HepG2 (cell line): ENCODE data around the gene CTDSP2.

Experiments
- CTCF ChIP-seq: sonication (generic); formaldehyde crosslinking; IDR thresholded peaks from 2 replicates; pipeline ENCODE4 v1.5.0; 2020; ENCODE audit warnings: mild to moderate bottlenecking, missing genetic modification reagents, moderate library complexity
- IRF9 ChIP-seq: sonication (generic); formaldehyde crosslinking; IDR thresholded peaks from 2 replicates; pipeline ENCODE4 v1.8.0; 2022; ENCODE audit warnings: missing genetic modification reagents, mild to moderate bottlenecking, borderline replicate concordance
- RNF219 ChIP-seq: sonication (generic); formaldehyde crosslinking; IDR thresholded peaks from 2 replicates; pipeline ENCODE4 v1.5.0; 2020; ENCODE audit warnings: mild to moderate bottlenecking, missing genetic modification reagents
- SMC3 ChIP-seq: IDR thresholded peaks from 2 replicates; pipeline ENCODE4 v1.6.1; 2011; ENCODE audit warnings: low read length, improper control_type of control experiment
- SP2 ChIP-seq: sonication (generic); formaldehyde crosslinking; IDR thresholded peaks from 2 replicates; pipeline ENCODE4 v1.5.1; 2020; ENCODE audit warnings: mild to moderate bottlenecking, missing genetic modification reagents
- YEATS4 ChIP-seq: sonication (generic); formaldehyde crosslinking; IDR thresholded peaks from 2 replicates; pipeline ENCODE4 v1.4.0; 2020; ENCODE audit warnings: missing genetic modification reagents, borderline replicate concordance
- ZBTB26 ChIP-seq: IDR thresholded peaks from 2 replicates; pipeline ENCODE4 v1.6.1; 2016; ENCODE audit warnings: missing compliant biosample characterization, missing genetic modification reagents, borderline replicate concordance
- ZNF24 ChIP-seq: fragments of 450-650 bp; IDR thresholded peaks from 2 replicates; pipeline ENCODE4 v1.6.1; 2017; ENCODE audit warnings: antibody characterized with exemption, mild to moderate bottlenecking
- ZNF253 ChIP-seq: sonication (generic); formaldehyde crosslinking; IDR thresholded peaks from 2 replicates; pipeline ENCODE4 v1.8.0; 2022; ENCODE audit warnings: mild to moderate bottlenecking, missing genetic modification reagents, borderline replicate concordance
- ZNF598 ChIP-seq: sonication (generic); formaldehyde crosslinking; IDR thresholded peaks from 2 replicates; pipeline ENCODE4 v1.5.1; 2020; ENCODE audit warnings: mild to moderate bottlenecking, missing genetic modification reagents, borderline replicate concordance
- TF ChIP-seq, protein P1 (sequence below): sonication (generic); formaldehyde crosslinking; IDR thresholded peaks from 2 replicates; pipeline ENCODE4 v1.4.0; 2020; ENCODE audit warnings: mild to moderate bottlenecking, missing genetic modification reagents

DNA sequence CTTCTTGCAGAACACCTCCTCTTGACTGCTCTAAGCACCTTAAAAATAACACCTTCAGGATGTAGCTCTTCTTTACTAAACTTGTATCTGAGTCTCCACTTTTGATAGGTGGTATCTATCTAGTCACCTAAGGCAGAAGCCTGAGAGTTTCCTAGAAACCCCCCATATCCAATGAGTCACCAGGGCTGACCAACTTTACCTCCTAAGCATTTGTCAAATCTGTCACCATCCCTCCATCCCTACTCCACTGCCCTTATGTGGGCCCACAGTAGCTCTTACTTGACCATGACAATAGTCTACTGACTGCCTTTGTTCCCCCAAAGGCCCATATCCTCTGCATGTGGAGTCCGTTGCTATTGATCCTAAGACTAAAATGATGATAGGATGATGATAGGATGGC is 43.9 kb downstream of the CTDSP2 start:
- TF ChIP-seq YEATS4 (CRISPR knock-in tag) (no peak), ZNF24 (no peak), ZNF253 (CRISPR knock-in tag) (no peak), ZBTB26 (no peak), SMC3 (no peak), RNF219 (CRISPR knock-in tag) (no peak), SP2 (no peak), CTCF (no peak), IRF9 (CRISPR knock-in tag) (no peak), ZNF598 (no peak)
- TF ChIP-seq, protein P1, sequence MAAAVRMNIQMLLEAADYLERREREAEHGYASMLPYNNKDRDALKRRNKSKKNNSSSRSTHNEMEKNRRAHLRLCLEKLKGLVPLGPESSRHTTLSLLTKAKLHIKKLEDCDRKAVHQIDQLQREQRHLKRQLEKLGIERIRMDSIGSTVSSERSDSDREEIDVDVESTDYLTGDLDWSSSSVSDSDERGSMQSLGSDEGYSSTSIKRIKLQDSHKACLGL (CRISPR knock-in tag) = no peak
